NCI-H2029 (cell line): Measurements from ENCODE around the gene SNAPC3.

Experiments
- DNase-seq: peaks from one replicate; lab custom pipeline; 2025; lab: John Stamatoyannopoulos, UW

The SNAPC3 gene

DNA sequence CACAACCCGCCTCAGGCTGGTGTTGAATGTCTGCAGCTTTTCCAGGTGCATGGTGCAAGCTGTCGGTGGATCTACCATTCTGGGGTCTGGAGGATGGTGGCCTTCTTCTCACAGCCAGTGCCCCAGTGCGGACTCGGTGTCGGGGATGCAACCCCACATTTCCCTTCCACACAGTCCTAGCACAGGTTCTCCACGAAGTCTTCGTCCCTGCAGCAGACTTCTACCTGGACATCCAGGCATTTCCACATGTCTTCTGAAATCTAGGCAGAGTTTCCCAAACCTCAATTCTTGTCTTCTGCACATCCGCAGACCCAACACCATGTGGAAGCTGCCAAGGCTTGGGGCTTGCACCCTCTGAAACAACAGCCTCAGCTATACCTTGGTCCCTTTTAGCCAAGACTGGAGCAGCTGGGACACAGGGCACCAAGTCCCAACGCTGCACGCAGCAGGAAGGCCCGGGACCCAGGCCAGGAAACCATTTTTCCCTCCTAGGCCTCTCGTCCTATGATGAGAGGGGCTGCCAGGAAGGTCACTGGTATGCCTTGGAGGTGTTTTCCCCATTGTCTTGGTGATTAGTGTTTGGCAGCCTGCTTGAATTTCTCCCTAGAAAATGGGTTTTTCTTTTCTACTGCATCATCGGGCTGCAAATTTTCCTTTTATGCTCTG lies 69.9 kb downstream of the SNAPC3 start:
- no peak for DNase-seq

DNA sequence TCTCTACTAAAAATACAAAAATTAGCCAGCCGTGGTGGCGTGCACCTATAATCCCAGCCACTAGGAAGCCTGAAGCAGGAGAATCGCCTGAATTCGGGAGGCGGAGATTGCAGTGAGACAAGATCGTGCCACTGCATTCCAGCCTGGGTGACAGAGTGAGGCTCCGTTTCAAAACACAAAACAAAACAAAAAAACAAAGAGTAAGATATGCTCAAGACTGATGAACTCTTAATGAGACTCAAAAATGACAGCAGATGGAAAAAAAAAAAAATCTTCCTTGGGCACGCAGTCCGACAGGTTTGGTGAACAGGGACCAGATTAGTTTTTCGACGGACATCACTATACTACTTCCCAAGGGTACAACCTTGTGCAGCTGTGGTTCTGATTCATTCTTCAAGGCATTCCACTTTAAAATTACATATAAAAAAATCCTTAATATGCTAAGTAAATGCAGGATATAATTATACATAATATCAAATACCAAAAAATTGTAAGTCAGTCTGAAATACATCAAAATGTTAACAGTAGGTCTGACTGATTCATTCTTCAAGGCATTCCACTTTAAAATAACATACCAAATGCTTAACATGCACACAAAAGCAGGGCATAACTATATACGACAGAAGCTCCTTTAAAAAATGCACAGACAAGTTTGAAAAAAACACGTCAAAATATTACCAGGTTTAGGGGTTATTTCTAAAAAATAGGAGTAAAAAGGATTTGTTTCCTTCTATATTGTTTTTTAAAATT lies 75.7 kb downstream of the SNAPC3 start:
- no peak for DNase-seq

DNA sequence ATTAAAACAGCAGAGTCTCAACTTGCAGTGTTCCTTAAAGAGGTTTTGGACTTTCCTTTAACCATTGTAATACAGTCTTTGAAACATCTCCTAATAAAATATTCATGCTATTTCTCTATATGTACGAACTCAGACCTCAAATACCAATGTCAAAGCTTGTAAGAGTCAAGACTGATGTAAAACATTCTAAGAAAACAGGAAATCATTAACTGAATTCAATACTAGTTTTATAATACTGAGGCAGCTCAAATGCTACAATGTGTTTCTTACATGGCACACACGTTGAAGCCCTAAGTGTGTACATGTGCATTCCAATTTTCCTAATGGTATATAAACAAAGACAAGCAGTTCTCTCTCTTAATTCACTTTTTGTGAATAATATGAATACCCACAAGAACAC lies 76.5 kb downstream of the SNAPC3 start:
- DNase-seq: no peak

DNA sequence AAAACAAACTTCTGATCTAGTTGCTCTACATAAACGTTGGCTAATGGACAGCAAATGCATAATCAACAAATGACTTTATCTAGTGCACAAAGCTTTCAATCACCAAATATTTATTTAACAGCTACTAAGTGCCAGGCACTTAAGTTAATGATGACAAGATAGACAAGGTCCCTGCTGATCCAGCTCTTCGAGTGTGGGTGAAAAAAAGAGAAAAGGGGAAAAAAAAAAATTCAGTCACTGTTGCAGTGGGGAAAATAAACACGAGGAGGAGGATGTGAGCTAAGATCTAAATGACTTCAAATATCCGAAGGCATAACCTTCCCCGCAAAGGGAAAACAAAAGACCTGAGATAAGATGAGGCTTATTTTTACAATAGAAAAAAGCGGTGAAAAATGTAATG lies 78.5 kb downstream of the SNAPC3 start:
- peak; percentile 30 for DNase-seq

DNA sequence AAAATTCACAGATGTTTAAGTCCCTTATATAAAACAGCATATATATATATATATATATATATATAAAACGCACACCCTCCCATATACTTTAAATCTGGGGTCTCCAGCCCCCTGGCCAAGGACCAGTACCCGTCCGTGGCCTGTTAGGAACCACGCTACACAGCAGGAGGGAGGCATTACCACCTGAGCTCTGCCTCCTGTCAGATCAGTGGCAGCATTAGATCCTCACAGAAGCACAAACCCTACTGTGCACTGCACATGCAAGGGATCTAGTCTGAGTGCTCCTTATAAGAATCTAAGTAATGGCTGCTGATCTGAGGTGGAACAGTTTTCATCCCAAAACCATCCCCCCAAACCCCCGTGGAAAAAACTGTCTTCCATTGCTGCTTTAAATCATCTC lies 79.1 kb downstream of the SNAPC3 start:
- DNase-seq: no peak

DNA sequence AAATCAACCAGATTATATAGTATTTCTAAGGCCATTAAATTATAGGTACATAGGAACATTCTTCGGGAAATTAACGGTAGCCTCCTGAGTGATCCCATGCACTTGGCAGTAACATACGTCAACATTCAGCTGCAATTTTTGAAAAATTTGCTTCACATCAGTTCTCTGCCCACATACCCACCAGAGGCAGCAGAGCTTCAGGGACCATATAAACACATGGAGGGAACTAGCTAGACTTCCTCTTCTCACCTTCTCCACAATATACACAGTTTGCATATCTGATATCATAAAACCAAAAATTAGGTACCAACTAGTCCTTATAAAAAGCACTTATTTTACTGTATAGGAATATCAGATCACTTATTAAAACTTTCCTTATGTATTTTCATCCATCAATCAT lies 83.2 kb downstream of the SNAPC3 start:
- no peak for DNase-seq

DNA sequence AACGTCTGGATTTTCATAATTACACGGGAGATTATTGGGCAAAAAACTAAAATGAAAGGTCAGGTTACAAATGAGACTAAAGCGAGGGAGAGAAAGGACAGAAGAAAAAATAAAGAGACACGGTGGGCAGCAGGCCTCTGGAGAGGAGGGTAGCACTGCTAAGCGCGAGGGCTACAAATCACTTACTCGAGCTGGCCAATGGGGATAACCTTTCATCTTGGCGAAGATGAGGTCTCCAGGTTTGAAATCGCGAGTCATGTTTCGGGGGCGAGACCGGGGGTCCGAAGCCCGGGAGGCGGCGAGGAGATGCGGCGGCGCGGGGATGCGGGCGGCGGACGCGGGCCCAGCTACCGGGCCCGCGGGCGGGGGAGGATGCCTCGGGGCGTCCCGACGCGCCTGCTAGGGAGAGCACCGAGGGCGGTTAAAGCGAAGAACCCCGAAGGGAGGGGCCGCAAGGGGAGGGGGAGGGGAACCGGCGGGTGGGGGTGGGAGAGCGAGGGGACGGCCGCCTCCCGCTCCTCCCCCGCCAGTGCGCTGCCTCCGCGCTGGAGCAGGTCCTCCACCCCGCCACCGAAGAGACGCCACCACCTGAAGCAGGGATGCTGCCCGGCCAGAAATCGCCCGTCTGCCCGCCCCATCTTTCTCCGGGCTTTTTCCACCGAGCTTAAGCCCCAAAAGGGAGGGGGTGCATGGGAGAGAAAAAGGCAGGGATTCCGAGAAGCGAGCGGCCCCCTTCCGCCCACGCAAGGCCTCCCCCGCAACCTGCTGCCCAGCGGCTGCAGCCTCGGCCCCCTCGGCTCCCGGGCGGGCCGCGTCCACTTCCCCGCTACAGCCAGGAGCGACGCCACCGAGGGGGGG lies 87.5 kb downstream of the SNAPC3 start:
- no peak for DNase-seq

DNA sequence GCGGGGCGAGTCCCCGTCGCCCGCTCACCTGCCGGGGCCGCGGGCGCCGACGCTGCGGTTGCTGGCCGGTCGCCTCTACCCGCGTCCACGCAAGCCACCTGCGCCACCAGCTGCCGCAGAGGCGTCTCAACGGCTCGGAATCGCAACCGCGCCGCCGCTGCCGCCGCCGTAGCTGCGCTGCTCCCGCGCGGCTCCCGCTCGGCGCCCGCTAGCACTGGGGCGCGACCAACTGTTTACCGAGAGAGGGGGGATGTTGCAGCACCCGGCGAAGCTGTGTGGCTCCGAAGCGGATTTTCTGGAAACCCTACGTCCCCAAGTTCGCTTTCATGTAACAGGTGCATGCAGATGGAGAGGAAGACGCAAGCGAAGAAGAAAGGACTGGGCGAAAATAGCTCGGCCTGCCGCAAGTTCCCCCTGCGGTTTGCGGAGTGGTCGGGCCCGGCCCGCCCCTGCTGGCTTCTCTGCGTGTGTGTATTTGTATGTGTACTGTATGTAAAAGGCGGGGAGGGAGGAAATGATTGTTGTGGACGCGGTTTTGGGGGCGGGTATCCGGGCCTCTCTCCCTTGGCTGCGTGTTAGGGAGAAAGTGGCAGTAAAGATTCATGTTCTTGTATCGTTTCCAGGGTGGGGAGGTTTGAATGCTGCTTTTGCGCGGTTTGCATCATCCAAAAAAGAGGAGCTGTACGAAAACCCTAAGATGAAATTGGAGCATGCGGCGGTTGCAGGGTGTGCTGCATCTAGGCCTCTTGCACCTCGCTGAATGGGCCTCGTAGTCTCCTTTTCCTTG lies 88.3 kb downstream of the SNAPC3 start, which contains the start of gene PSIP1:
TSS of gene PSIP1 (minus strand) at position 182 of the 787 bp plus-strand sequence. CDS start 782 bp downstream, outside the sequence.
- DNase-seq: peak; percentile 61
